Activated T-cell treated with anti-CD3 and anti-CD28 coated beads for 24 hours (primary cell): ENCODE data around the gene DYRK3.
"Not testable (repeated sequence)": the region's sequence is repeated elsewhere in the genome, so short reads cannot be mapped to it uniquely, and the experiment has no call there.

ENCODE experiments used
- DNase-seq: peaks from one replicate; pipeline ENCODE4 v3.0.0-alpha.2; 2020; ENCODE audit warnings: low read depth

The DYRK3 gene

DNA sequence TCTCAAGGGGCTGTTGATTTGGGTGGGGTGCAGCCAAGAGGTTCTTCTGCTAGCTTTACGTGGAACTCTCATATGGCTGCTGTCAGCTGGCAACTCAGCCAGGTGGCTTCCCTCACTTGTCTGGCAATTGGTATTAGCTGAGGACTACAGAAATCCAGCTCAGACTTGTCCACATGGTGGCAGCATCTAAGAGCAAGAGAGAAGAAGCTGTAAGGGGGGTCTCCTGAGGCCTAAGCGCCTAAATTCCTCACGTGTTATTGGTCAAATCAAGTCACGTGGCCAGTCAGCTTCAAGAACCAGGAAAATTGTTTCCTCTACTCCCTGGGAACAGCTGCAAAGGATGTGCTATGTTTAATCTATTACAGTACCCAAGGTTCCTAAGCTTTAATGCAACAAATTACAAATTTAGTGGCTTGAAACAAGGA, 4.2 kb upstream of the DYRK3 start:
- DNase-seq: peak; percentile 5

- DNase-seq: no peak
Measured at GRCh38 chr1:206633708-206634121, 1.6 kb upstream of the DYRK3 start.

- peak; percentile 51 for DNase-seq
Measured at GRCh38 chr1:206634365-206635079, 814 bp upstream of the DYRK3 start.

GRCh38 chr1:206635978-206636345, 626 bp downstream of the DYRK3 start:
- DNase-seq: no peak

DNA sequence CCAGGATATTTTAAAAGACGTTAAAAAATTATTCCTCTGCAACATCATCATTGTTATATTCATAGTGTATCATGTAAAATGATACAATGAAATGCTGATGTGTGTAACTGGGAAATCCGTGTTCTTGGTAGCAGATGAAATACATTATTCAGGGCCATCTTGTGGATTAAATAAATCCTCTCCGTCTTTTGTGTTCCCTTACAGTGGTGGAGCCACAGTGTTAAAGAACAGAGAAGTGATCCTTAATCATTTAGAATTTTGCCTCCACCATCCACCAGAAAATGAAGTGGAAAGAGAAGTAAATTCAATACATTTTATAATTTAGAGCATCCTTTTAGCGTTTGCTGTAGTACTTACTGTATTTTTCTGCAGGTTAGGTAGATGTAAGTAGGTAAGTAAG, 1.3 kb downstream of the DYRK3 start:
- DNase-seq: no peak

GRCh38 chr1:206637605-206638004, 2.3 kb downstream of the DYRK3 start:
- DNase-seq: no peak

DNA sequence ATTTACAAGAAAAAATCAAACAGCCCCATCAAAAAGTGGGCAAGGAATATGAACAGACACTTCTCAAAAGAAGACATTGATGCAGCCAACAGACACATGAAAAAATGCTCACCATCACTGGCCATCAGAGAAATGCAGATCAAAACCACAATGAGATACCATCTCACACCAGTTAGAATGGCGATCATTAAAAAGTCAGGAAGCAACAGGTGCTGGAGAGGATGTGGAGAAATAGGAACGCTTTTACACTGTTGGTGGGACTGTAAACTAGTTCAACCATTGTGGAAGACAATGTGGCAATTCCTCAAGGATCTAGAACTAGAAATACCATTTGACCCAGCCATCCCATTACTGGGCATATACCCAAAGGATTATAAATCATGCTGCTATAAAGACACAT, 6.7 kb downstream of the DYRK3 start:
- DNase-seq: not testable (repeated sequence)

DNA sequence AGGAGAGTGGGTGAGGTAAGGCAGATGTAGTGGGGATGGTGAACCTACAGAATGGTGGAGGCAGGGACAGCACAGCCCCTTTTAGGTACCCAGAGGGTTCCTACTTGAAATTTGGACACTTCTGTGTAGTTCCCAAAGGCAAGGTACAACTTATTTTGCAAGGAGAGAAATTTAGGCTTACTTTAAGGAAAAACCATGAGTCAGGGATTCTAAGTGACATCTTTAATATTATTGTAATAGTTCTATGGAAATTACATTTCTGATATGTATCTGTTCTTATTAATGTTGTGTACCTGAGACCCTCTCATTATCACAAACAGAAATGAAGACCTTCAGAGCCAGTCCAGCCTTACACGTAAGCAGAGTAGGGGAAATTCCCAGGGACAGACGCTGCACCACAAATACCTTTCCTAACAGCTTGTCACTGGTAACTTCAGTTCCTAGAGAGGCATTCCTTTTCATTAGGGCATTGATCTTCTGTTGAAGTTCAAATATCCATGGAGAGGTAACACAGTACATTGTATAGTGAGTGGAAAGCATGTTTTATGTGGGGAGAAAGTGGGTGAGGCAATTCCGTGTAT, 7.9 kb downstream of the DYRK3 start:
- DNase-seq: no peak

GRCh38 chr1:206646504-206646903, 11.2 kb downstream of the DYRK3 start:
- DNase-seq: no peak

DNA sequence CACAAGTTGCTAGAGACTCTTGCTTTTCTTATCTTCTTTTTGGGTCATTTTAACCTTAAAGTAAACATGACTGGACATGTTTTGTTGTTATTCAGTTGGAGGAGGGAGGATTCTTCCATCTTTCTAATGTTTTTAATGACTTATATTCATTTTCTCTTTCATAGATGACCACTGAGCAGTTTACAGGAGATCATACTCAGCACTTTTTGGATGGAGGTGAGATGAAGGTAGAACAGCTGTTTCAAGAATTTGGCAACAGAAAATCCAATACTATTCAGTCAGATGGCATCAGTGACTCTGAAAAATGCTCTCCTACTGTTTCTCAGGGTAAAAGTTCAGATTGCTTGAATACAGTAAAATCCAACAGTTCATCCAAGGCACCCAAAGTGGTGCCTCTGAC, 11.9 kb downstream of the DYRK3 start:
- no peak for DNase-seq

DNA sequence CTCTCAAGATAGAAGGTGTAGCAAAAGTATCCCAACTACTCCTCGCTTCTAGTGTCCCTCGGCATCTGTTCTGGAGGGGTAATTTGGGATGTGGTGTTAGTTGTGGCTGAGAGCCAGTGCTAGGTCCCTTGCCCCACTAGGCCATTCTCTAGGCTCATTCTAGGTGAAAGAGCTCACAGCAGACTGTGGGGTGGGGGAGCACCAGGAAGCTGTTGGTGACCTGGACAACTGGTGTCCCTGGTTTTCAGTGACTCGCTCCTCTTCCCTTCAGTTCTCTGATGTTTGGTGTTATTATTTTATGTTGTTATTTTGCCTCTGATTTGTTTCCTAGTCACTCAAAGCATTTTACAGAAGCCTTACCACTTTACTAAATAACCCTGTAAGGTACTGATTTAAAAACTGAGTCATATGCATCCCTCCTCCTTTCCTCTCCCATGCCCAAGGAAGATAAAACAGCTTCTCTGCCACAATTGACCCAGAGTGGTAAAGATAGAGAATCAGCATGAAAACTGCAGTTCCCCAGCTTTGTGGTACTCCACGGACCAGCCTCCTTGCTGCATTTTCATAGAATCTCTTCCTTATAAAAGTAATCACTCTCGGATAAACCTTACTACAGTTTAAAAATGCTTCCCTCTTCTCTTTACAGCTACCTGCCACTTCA, 14.1 kb downstream of the DYRK3 start:
- no peak for DNase-seq

DNA sequence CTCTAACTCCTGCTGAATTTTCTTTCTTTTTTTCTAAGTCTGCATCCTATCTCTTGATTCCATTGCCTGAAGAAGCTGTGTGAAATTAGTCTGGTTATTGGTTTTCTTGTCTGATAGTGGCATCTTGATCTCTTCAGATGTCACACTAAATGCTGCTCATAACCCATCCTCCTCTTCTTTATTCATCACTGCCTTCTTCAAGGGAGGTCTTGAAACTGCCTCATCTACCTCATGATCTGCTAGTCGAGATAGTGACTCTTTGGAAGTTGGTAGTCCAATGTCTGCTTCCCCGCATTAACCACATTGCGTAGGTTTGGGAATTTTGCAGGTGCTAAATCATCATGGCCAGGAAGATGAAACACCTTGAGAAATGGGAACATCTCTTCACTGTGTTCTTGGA, 15.7 kb downstream of the DYRK3 start:
- no peak for DNase-seq

- DNase-seq: no peak
Measured at GRCh38 chr1:206651958-206652890, 16.9 kb downstream of the DYRK3 start.

DNA sequence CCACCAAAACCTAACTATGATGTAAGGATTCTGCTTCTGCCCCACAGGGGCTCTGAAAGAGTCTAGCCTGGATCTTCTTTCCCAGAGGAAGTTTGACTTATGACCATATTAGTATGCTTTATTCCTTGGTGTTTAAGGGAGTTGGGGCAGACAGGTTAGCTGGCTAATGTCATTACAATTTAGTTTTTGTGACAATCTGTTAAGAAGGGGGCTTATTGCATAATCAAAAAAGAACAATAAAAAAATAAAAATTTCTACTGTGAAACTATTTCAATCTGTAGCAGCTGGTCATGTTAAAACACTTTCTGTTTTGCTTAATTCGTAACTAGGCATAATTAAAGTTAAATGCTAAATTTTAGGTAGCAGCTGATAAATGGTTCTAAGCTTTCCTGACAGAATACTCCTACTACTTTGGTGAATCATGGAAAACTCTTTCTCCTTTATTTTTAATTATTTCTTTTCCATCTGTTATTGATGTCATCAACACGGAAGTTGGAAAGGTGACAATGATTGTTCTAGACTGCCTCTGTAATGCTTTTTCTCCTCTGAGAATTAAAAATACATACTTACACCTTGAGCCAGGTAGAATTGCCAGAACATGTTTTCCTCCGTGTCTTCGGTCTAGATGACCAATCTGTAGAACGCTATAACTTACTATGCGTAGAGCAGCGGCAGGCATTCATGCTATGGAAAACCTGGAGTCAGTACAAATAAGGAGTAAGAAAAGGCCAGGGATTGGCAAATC, 18.6 kb downstream of the DYRK3 start:
- no peak for DNase-seq

GRCh38 chr1:206654828-206655227, 19.5 kb downstream of the DYRK3 start:
- DNase-seq: no peak

DNA sequence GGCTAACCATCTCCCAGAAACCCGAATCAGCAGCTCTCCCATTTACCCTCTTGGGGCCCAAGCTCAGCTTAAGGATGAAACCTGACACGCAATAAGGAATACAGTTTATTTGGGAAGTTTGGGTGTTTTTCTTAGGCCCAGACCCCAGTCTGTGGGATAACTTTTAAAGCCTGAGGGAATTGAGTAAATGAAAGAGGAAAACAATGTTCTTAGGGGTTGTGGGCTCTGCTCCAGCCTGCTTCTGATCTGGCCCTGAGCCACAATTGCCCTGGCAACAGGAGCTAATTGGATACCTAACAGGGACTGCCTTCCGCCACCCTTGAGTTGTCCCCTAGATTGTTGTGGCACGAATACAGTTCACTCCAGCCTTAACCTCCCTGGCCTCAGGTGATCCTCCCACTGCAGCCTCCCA, 20.1 kb downstream of the DYRK3 start:
- no peak for DNase-seq

- no peak for DNase-seq
Measured at GRCh38 chr1:206656936-206657335, 21.6 kb downstream of the DYRK3 start.

DNA sequence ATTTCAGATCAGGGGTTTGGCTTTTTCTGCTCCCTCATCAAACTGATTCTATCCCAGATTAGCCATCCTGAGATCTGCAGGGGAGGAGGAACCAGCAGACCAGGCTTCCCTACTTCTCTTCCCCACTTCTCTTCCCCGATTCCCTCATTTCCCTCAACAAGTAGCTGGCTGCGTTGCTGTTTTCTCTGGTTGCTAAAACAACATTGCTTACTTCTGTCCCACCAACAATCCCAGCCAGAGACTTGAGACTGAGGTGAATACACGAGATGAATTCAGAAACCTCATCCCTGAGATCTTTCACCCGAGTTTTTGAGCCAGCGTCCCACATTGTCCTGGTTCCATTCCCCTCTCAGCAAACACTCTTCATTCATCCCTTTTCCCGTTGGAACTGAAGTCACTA, 22.4 kb downstream of the DYRK3 start:
- no peak for DNase-seq

DNA sequence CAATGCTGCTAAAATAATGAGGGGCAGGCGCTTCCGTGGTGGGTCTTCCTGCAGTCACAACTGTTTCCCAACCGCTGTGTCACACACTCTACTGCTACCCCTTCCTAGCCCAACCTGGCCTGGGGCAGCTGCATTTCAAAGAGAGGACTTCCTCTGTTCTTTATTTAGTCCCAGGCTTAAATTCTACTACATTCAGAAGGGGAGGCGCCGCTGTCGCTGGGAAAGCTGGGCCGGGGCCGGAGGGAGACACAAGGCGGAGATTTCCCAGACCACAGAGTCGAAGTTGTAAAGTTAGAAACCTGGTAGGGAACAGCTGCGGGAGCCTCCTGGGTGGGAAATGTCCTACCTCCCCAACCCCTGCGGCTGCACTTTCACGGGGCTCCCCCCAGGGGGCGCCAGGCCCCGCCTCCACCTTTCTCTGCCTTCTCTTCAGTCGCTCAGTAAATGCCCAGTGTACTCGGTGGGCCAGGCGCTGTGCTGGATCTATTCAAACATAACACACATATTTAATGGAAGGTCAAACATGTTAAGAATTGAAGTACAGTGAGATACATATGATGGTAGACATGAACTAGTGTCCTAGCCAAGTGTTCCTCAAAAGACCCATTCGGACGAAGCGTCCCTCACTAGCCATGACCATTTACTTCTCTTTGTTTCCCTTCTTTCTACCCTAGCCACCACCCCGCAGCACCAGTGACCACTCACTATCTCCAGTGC, 23.1 kb downstream of the DYRK3 start:
- peak; percentile 45 for DNase-seq

DNA sequence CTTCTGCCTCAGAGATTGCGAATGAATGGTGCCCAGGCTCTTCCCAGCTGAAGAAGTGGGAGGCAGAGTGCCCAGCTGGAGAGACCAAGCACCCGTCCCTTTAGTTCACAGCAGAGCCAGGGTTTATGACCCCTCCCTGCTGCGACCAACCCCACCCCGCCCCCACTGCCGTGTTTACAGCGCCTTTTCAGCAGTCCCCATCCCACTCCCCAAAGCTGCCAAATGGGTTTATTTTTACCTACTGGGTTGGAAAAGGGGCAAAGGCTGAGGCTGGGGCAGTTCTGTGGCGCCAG, 23.6 kb downstream of the DYRK3 start:
- DNase-seq: no peak

GRCh38 chr1:206660136-206660535, 24.8 kb downstream of the DYRK3 start:
- no peak for DNase-seq
